K562 (cell line): ENCODE measurements around the gene OARD1. TPM values are rescaled to one million over a fixed set of nuclear protein-coding genes. Genes with fewer than 3 reads are reported as not detected.

Source experiments
- BCLAF1 ChIP-seq, 2 experiments: fragments of 450-650 bp in 1 of 2; IDR thresholded peaks; 2 replicates each; pipeline ENCODE4 v1.6.1; 2011 to 2017; ENCODE audit warnings: low read depth in 2 of 2, antibody characterized with exemption in 1 of 2, borderline replicate concordance in 1 of 2, low read length in 1 of 2, mild to moderate bottlenecking in 1 of 2, mixed read lengths in 1 of 2; ENCODE audit not compliant: control insufficient read depth in 1 of 2
- E2F3 ChIP-seq: fragments of 250-450 bp; sonication (Bioruptor Pico); IDR thresholded peaks from 2 replicates; pipeline ENCODE4 v1.4.0; 2020; ENCODE audit warnings: mild to moderate bottlenecking
- EZH2 ChIP-seq: IDR thresholded peaks from 2 replicates; pipeline ENCODE4 v1.6.1; 2012; ENCODE audit warnings: low read depth, mild to moderate bottlenecking, inconsistent platforms, low read length, borderline replicate concordance
- FOXA1 ChIP-seq: fragments of 450-650 bp; IDR thresholded peaks from 2 replicates; pipeline ENCODE4 v1.6.1; 2016; ENCODE audit warnings: mild to moderate bottlenecking, borderline replicate concordance
- PATZ1 ChIP-seq: fragments of 250-450 bp; sonication (Bioruptor Pico); IDR thresholded peaks from 2 replicates; pipeline ENCODE4 v1.5.0; 2020; ENCODE audit warnings: mild to moderate bottlenecking, borderline replicate concordance
- POLR2AphosphoS5 ChIP-seq: IDR thresholded peaks from 2 replicates; pipeline ENCODE4 v1.6.1; 2011; ENCODE audit warnings: mild to moderate bottlenecking, low read depth, low read length, moderate library complexity; ENCODE audit not compliant: control insufficient read depth, insufficient read depth
- STAT6 ChIP-seq: sonication (generic); formaldehyde crosslinking; IDR thresholded peaks from 2 replicates; pipeline ENCODE4 v1.8.1; 2023; ENCODE audit warnings: mild to moderate bottlenecking, missing genetic modification reagents
- XRCC3 ChIP-seq: fragments of 450-650 bp; IDR thresholded peaks from 2 replicates; pipeline ENCODE4 v1.6.1; 2017; ENCODE audit warnings: mild to moderate bottlenecking, moderate library complexity
- ZFP91 ChIP-seq: sonication (generic); formaldehyde crosslinking; IDR thresholded peaks from 2 replicates; pipeline ENCODE4 v1.8.0; 2022; ENCODE audit warnings: mild to moderate bottlenecking, missing genetic modification reagents
- ZHX1 ChIP-seq: fragments of 150-350 bp; conservative IDR thresholded peaks from 2 replicates; pipeline ENCODE4 v1.6.1; 2014; ENCODE audit warnings: low read length
- ZNF431 ChIP-seq: sonication (generic); formaldehyde crosslinking; IDR thresholded peaks from 2 replicates; pipeline ENCODE4 v1.8.0; 2022; ENCODE audit warnings: mild to moderate bottlenecking, missing genetic modification reagents
- ZNF584 ChIP-seq: fragments of 200-800 bp; sonication (Bioruptor generic); IDR thresholded peaks from 2 replicates; pipeline ENCODE4 v1.6.1; 2016; ENCODE audit warnings: low read depth, mild to moderate bottlenecking, missing genetic modification characterization, missing compliant biosample characterization
- polyA plus RNA-seq, 8 experiments: library from polyadenylated mRNA; depleted of rRNA in 4 of 8; stranded (reverse) in 5 of 8; unstranded in 3 of 8; fragments of >200 nt; fragmentation: Nextera tagmentation in 2 of 8; fragmentation: Illumina TruSeq in 1 of 8; extraction: Ambion mirVana in 2 of 8; extraction: Trizol in 1 of 8; gene quantifications; 2 replicates each; pipeline versions ENCODE4 v1.2.1 to v1.2.3, GENCODE V29; 2011 to 2014; ENCODE audit warnings: inconsistent platforms in 1 of 8, missing spikeins in 1 of 8
- total RNA-seq, 7 experiments: library from RNA; depleted of rRNA in 6 of 7; stranded (reverse); fragments of >200 nt in 6 of 7; fragmentation: Illumina TruSeq in 2 of 7; extraction: Trizol in 2 of 7; gene quantifications; 2 replicates each; pipeline versions ENCODE4 v1.2.1 to v1.2.3, GENCODE V29; 2011 to 2021; ENCODE audit warnings: low replicate concordance in 1 of 7

OARD1 gene
- total and polyA plus RNA-seq, 9 of the 15 experiments (the other 6 are each of a cell fraction or from before 2014, with no cell fraction given), result 43.4 to 88.3 (median 61.1) TPM

GRCh38 chr6:41071923-41072835 is at the start of gene OARD1 (continued):
- no peak for TF ChIP-seq BCLAF1 (IDR thresholded peaks at IDR 0.05; ENCODE audit: borderline replicate concordance in 1 of 2, control insufficient read depth in 1 of 2, low read depth in 2 of 2, low read length in 1 of 2)
- no peak for TF ChIP-seq XRCC3
- TF ChIP-seq PATZ1 (CRISPR knock-in tag), result no peak; the same call in 1 of the 2 replicates
- no peak for TF ChIP-seq STAT6 (CRISPR knock-in tag)
- TF ChIP-seq ZFP91 (CRISPR knock-in tag), result no peak
- TF ChIP-seq E2F3 (CRISPR knock-in tag), result peak; percentile 65; the same call in 1 of the 2 replicates
- TF ChIP-seq ZHX1, result no peak
- peak; percentile 63; the same call in 1 of the 2 replicates for TF ChIP-seq ZNF431 (CRISPR knock-in tag)
- TF ChIP-seq ZNF584 (CRISPR knock-in tag), result no peak
- peak; percentile 48 for TF ChIP-seq POLR2AphosphoS5
- no peak for TF ChIP-seq EZH2
- TF ChIP-seq FOXA1, result no peak
